ENCODE data around the gene LRRC27.

The LRRC27 gene

DNA sequence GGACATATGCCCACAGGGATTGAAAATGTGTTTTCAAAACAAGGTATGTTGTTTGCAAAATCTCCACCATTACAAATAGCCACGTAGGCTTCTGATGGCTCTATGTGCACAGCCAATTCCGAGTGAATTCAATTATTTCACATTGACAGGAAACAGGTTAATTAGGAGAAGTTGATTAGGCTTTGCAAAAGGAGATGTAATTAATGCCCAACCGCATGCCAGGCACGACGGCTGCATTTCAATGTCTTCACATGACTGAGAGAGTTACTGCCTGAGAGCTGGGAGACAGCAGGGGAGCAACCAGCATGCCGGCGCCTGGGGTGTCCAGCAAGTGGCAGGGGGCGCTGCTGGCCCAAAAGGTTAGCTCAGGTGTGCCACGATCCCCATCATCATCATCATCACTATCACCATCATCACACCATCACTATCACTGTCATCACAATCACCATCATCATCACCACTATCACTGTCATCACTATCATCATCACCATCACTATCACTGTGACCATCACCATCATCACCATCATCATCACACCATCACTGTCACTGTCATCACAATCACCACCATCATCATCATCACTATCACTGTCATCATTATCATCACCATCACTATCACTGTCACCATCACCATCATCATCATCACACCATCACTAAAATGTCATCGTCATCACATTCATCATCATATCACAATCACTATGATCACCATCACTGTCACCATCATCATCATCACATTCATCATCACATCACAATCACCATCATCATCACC, 95.2 kb downstream of the LRRC27 start:
- no peak for DNase-seq (ENCODE audit: low read depth)

DNA sequence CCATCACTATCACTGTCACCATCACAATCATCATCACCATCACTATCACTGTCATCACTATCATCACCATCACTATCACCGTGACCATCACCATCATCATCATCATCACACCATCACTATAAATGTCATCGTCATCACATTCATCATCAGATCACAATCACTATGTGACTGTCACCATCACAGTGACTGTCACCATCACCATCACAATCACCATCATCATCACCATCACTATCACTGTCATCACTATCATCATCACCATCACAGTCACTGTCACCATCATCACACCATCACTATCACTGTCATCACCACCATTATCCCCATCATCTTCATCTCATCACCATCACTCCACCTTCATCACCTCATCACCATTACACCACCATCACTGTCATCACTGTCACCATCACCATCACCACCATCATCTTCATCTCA, 96.0 kb downstream of the LRRC27 start:
- DNase-seq (ENCODE audit: low read depth), result no peak

DNA sequence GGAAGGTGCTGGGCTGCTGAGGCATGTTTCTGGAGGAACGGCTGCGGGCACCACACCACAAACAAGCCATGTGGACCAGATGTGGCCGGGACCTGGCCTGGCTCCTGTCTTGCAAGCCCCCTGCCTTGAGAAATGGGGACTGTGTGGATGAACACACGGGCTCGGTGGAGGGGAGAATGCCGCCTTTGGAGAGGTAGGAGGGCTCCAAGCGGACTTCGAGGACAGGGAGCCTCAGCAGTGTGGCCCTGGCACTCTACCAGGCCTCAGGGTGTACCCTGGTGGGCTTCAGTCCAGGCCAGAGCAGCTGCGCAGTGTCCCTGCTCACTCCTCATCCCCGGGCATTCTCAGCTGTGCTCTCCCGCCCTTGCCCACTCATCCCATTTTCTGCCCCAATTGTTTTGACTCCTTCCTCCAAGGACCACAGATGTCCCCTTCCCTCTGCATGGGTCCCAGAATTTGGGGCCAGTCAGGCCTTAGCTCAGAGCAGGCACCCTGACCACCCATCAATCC, 96.5 kb downstream of the LRRC27 start:
- no peak for DNase-seq (ENCODE audit: low read depth)

Measured in stimulated activated CD8-positive, alpha-beta memory T cell treated with anti-CD3 and anti-CD28 coated beads, Interleukin-15, amount 100 ng/mL, for 24 hours (primary cell).